ENCODE measurements around the gene GNAT2. TPM values are rescaled to one million over a fixed set of nuclear protein-coding genes. Genes with fewer than 3 reads are reported as not detected.

GNAT2 gene
- total RNA-seq (not detected), total RNA-seq (0 to 1.1 (median 0.13) reads per million in 172 experiments)
- not detected for polyA plus RNA-seq (2013, experiment 1 of 2)
- not detected for polyA plus RNA-seq (2013, experiment 2 of 2)

GRCh38 chr1:109619576-109620400, at the start of gene GNAT2, which contains the start of gene AMPD2:
Gene GNAT2 (minus strand): TSS chr1:109619616. CDS start chr1:109612870, 6,746 bp downstream.
Gene AMPD2 (plus strand): TSS chr1:109619837. CDS start chr1:109621176, 1,339 bp downstream.
- DNase-seq (peak; percentile 41 to 91 (median 60)), ATAC-seq (ENCODE audit: poor library complexity) (peak; percentile 25)
- Mint-ChIP-seq H3K27ac (peak within 1 kb of the TSS; percentile 89), H3K4me1 (ENCODE audit: low read depth) (peaks cover 78% of the 10 kb centered on the region), H3K27me3 (no peaks in the 10 kb centered on the region), H3K9me3 (no peaks in the 10 kb centered on the region), H3K36me3 (ENCODE audit: low read depth) (peaks cover 4% of the 10 kb centered on the region), H3K4me3 (peak within 1 kb of the TSS; percentile 99)
- peaks cover 80% of the 10 kb centered on the region for H3K4me1 ChIP-seq (ENCODE audit: insufficient read depth, low read length)
- peak within 1 kb of the TSS; percentile 91 for H3K4me3 ChIP-seq (ENCODE audit: low read length)
- POLR2A ChIA-PET = interaction anchor here (0.7 to 2.9 kb wide), 10 partner anchors 11 to 365 kb away, joined by 3 to 52 read pairs (median 6); partner anchors contain the start of genes AHCYL1, ATXN7L2, GNAI3 and GSTM1
- H3K27me3 ChIP-seq (ENCODE audit: control insufficient read depth in 1 of 2, insufficient read depth in 2 of 2, low read length in 2 of 2) = no peaks in the 10 kb centered on the region
- peak within 1 kb of the TSS; percentile 85 to 95 for H3K27ac ChIP-seq (ENCODE audit: low read depth in 1 of 2, low read length in 2 of 2)
- no peaks in the 10 kb centered on the region for H3K9me3 ChIP-seq (ENCODE audit: control insufficient read depth in 1 of 2, insufficient read depth in 1 of 2, low read length in 2 of 2)
- TF ChIP-seq CTCF (IDR thresholded peaks at IDR 0.05) = no peak
- H3K36me3 ChIP-seq (ENCODE audit: insufficient read depth, low read length) = no peaks in the 10 kb centered on the region
- CTCF ChIA-PET = interaction anchor here (0.9 to 2.4 kb wide), 4 partner anchors 20 to 365 kb away, joined by 3 to 10 read pairs (median 4); partner anchors contain the start of genes AHCYL1 and GNAI3
- intact Hi-C loops (cut with DNase I, micrococcal nuclease) = loop anchor here (5.0 to 10.0 kb wide), 5 partner anchors 127 to 405 kb away; partner anchors contain the start of genes ATXN7L2 (in 1 of the 2), CYB561D1 (in 1 of the 2), PSMA5 (in 1 of the 2) and PSRC1 (in 1 of the 2)

GRCh38 chr1:109668123-109668775, 48.8 kb upstream of the GNAT2 start:
- CTCF ChIA-PET = no interaction called here
- Mint-ChIP-seq H3K4me3 (peak overlapping the region; percentile 87), H3K27ac (peak overlapping the region; percentile 52), H3K36me3 (ENCODE audit: low read depth) (peaks cover 5% of the 10 kb centered on the region), H3K9me3 (no peaks in the 10 kb centered on the region), H3K27me3 (no peaks in the 10 kb centered on the region), H3K4me1 (ENCODE audit: low read depth) (peaks cover 30% of the 10 kb centered on the region)
- Histone ChIP-seq H3K27me3 (ENCODE audit: control insufficient read depth in 1 of 2, insufficient read depth in 2 of 2, low read length in 2 of 2) (no peaks in the 10 kb centered on the region), H3K36me3 (ENCODE audit: insufficient read depth, low read length) (no peaks in the 10 kb centered on the region), H3K4me1 (ENCODE audit: insufficient read depth, low read length) (peaks cover 22% of the 10 kb centered on the region), H3K27ac (ENCODE audit: low read depth in 1 of 2, low read length in 2 of 2) (no peak overlapping the region), H3K4me3 (ENCODE audit: low read length) (peak overlapping the region; percentile 52), H3K9me3 (ENCODE audit: control insufficient read depth in 1 of 2, insufficient read depth in 1 of 2, low read length in 2 of 2) (no peaks in the 10 kb centered on the region)
- ATAC-seq (ENCODE audit: poor library complexity) (peak; percentile 38), DNase-seq (no peak)
- TF ChIP-seq CTCF (IDR thresholded peaks at IDR 0.05) = no peak
- intact Hi-C loops (cut with DNase I, micrococcal nuclease) = no loop called here
- POLR2A ChIA-PET = interaction anchor here (1.0 to 1.2 kb wide), 2 partner anchors 12 to 19 kb away, joined by 4 to 5 read pairs; partner anchors contain the start of genes GSTM1 and GSTM4

GRCh38 chr1:109667452-109668122, 48.2 kb upstream of the GNAT2 start, which contains the start of gene GSTM2:
Gene GSTM2 (plus strand): TSS chr1:109668057. CDS start chr1:109668116, 59 bp downstream.
- DNase-seq (peak; percentile 64 to 92 (median 80)), ATAC-seq (ENCODE audit: poor library complexity) (peak; percentile 100)
- Mint-ChIP-seq H3K9me3 (no peaks in the 10 kb centered on the region), H3K27ac (peak within 1 kb of the TSS; percentile 52), H3K36me3 (ENCODE audit: low read depth) (peaks cover 5% of the 10 kb centered on the region), H3K4me3 (peak within 1 kb of the TSS; percentile 87), H3K27me3 (no peaks in the 10 kb centered on the region), H3K4me1 (ENCODE audit: low read depth) (peaks cover 30% of the 10 kb centered on the region)
- Histone ChIP-seq H3K9me3 (ENCODE audit: control insufficient read depth in 1 of 2, insufficient read depth in 1 of 2, low read length in 2 of 2) (no peaks in the 10 kb centered on the region), H3K4me3 (ENCODE audit: low read length) (peak within 1 kb of the TSS; percentile 52), H3K27ac (ENCODE audit: low read depth in 1 of 2, low read length in 2 of 2) (no peak within 1 kb of the TSS), H3K4me1 (ENCODE audit: insufficient read depth, low read length) (peaks cover 22% of the 10 kb centered on the region), H3K36me3 (ENCODE audit: insufficient read depth, low read length) (no peaks in the 10 kb centered on the region), H3K27me3 (ENCODE audit: control insufficient read depth in 1 of 2, insufficient read depth in 2 of 2, low read length in 2 of 2) (no peaks in the 10 kb centered on the region)
- POLR2A ChIA-PET = interaction anchor here (1.0 to 1.2 kb wide), 2 partner anchors 12 to 20 kb away, joined by 4 to 5 read pairs; partner anchors contain the start of genes GSTM1 and GSTM4
- intact Hi-C loops (cut with DNase I, micrococcal nuclease) = no loop called here
- CTCF ChIA-PET = no interaction called here
- TF ChIP-seq CTCF (IDR thresholded peaks at IDR 0.05) = no peak
